ENCODE data around the gene DLX2. TPM values are rescaled to one million over a fixed set of nuclear protein-coding genes. Genes with fewer than 3 reads are reported as not detected.

Gene DLX2
- total RNA-seq, 1 donor: 0.36 TPM

- Histone ChIP-seq H3K4me2 (ENCODE audit: insufficient read depth, low read length) (peak overlapping the region; percentile 93), H3K27ac (ENCODE audit: low read depth, low read length) (peak overlapping the region; percentile 90), H3K4me1 (ENCODE audit: insufficient read depth, low read length) (peaks cover 42% of the 10 kb centered on the region), H2AFZ (ENCODE audit: low read length) (peak overlapping the region; percentile 81), H3K36me3 (ENCODE audit: insufficient read depth, low read length) (peaks cover 6% of the 10 kb centered on the region), H3K4me3 (ENCODE audit: insufficient read depth, low read length) (peak overlapping the region; percentile 87), H3K27me3 (ENCODE audit: insufficient read depth, low read length) (peaks cover 30% of the 10 kb centered on the region), H4K20me1 (ENCODE audit: insufficient read depth, low read length) (no peaks in the 10 kb centered on the region), H3K79me2 (ENCODE audit: insufficient read depth, low read length) (peaks cover 13% of the 10 kb centered on the region), H3K9me3 (ENCODE audit: low read depth, low read length) (no peaks in the 10 kb centered on the region)
- peak; percentile 27 for TF ChIP-seq CTCF (IDR thresholded peaks at IDR 0.05; ENCODE audit: extremely low read depth, low read depth, low read length)
- DNase-seq (ENCODE audit: insufficient read length, low spot score, missing footprints): peak; percentile 92
These were observed 6.6 kb downstream of the DLX2 start for GRCh38 chr2:172095905-172096625.

GRCh38 chr2:172095146-172095904 lies 7.4 kb downstream of the DLX2 start:
- no peaks in the 10 kb centered on the region for H4K20me1 ChIP-seq (ENCODE audit: insufficient read depth, low read length)
- peaks cover 6% of the 10 kb centered on the region for H3K79me2 ChIP-seq (ENCODE audit: insufficient read depth, low read length)
- H3K9me3 ChIP-seq (ENCODE audit: low read depth, low read length): no peaks in the 10 kb centered on the region
- peak overlapping the region; percentile 90 for H3K27ac ChIP-seq (ENCODE audit: low read depth, low read length)
- H3K27me3 ChIP-seq (ENCODE audit: insufficient read depth, low read length): peaks cover 33% of the 10 kb centered on the region
- no peaks in the 10 kb centered on the region for H3K36me3 ChIP-seq (ENCODE audit: insufficient read depth, low read length)
- DNase-seq (ENCODE audit: insufficient read length, low spot score, missing footprints): peak; percentile 98
- TF ChIP-seq CTCF (IDR thresholded peaks at IDR 0.05; ENCODE audit: extremely low read depth, low read depth, low read length): no peak
- H3K4me3 ChIP-seq (ENCODE audit: insufficient read depth, low read length): peak overlapping the region; percentile 87
- peak overlapping the region; percentile 93 for H3K4me2 ChIP-seq (ENCODE audit: insufficient read depth, low read length)
- H3K4me1 ChIP-seq (ENCODE audit: insufficient read depth, low read length): peaks cover 42% of the 10 kb centered on the region
- peak overlapping the region; percentile 81 for H2AFZ ChIP-seq (ENCODE audit: low read length)

GRCh38 chr2:172094294-172095145 lies 8.2 kb downstream of the DLX2 start:
- H2AFZ ChIP-seq (ENCODE audit: low read length): peak overlapping the region; percentile 85
- H3K27ac ChIP-seq (ENCODE audit: low read depth, low read length): peak overlapping the region; percentile 90
- peak; percentile 94 for DNase-seq (ENCODE audit: insufficient read length, low spot score, missing footprints)

More at GRCh38 chr2:172094294-172095145, 8.2 kb downstream of the DLX2 start:
- no peak for TF ChIP-seq CTCF (IDR thresholded peaks at IDR 0.05; ENCODE audit: extremely low read depth, low read depth, low read length)
- H3K4me1 ChIP-seq (ENCODE audit: insufficient read depth, low read length): peaks cover 36% of the 10 kb centered on the region
- no peaks in the 10 kb centered on the region for H3K36me3 ChIP-seq (ENCODE audit: insufficient read depth, low read length)
- H3K9me3 ChIP-seq (ENCODE audit: low read depth, low read length): no peaks in the 10 kb centered on the region
- no peaks in the 10 kb centered on the region for H3K79me2 ChIP-seq (ENCODE audit: insufficient read depth, low read length)
- H3K27me3 ChIP-seq (ENCODE audit: insufficient read depth, low read length): peaks cover 39% of the 10 kb centered on the region
- H3K4me2 ChIP-seq (ENCODE audit: insufficient read depth, low read length): peak overlapping the region; percentile 93
- peak overlapping the region; percentile 87 for H3K4me3 ChIP-seq (ENCODE audit: insufficient read depth, low read length)
- H4K20me1 ChIP-seq (ENCODE audit: insufficient read depth, low read length): no peaks in the 10 kb centered on the region

Measured in osteoblast (primary cell).